Measurements from ENCODE around the gene PTPN7.

DNA sequence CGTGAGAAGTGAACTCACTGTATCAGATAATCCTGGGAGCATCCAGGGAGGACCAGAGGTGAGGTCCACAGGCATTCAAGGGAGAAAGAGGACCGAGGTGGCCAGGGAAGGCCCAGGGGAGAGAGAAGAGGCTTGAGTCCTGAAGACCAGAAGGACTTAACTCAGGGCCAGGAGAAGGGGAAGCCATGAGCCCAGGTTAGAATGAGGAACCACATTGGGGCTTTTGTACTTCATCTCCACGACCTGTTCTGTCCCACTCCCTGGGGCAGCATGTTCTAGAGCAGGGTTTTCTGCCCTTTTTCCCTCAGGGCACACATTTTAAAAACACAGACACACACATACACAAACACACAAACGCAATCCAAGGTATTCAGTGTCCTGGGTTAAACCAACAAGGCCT is 41.6 kb upstream of the PTPN7 start:
- TF ChIP-seq, protein P1, sequence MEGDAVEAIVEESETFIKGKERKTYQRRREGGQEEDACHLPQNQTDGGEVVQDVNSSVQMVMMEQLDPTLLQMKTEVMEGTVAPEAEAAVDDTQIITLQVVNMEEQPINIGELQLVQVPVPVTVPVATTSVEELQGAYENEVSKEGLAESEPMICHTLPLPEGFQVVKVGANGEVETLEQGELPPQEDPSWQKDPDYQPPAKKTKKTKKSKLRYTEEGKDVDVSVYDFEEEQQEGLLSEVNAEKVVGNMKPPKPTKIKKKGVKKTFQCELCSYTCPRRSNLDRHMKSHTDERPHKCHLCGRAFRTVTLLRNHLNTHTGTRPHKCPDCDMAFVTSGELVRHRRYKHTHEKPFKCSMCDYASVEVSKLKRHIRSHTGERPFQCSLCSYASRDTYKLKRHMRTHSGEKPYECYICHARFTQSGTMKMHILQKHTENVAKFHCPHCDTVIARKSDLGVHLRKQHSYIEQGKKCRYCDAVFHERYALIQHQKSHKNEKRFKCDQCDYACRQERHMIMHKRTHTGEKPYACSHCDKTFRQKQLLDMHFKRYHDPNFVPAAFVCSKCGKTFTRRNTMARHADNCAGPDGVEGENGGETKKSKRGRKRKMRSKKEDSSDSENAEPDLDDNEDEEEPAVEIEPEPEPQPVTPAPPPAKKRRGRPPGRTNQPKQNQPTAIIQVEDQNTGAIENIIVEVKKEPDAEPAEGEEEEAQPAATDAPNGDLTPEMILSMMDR (conservative IDR thresholded peaks at IDR 0.05; ENCODE audit: low read depth, low read length): no peak
- no peak for TF ChIP-seq EZH2 (IDR thresholded peaks at IDR 0.05; ENCODE audit: low read length, unreplicated experiment)

Measured in PC-3 (cell line).